ENCODE measurements around the gene JHY. TPM values are rescaled to one million over a fixed set of nuclear protein-coding genes. Genes with fewer than 3 reads are reported as not detected.

The JHY gene
- total RNA-seq, 6 donors from 2014 or later: 5.5 to 20.9 (median 8.8) TPM

DNA sequence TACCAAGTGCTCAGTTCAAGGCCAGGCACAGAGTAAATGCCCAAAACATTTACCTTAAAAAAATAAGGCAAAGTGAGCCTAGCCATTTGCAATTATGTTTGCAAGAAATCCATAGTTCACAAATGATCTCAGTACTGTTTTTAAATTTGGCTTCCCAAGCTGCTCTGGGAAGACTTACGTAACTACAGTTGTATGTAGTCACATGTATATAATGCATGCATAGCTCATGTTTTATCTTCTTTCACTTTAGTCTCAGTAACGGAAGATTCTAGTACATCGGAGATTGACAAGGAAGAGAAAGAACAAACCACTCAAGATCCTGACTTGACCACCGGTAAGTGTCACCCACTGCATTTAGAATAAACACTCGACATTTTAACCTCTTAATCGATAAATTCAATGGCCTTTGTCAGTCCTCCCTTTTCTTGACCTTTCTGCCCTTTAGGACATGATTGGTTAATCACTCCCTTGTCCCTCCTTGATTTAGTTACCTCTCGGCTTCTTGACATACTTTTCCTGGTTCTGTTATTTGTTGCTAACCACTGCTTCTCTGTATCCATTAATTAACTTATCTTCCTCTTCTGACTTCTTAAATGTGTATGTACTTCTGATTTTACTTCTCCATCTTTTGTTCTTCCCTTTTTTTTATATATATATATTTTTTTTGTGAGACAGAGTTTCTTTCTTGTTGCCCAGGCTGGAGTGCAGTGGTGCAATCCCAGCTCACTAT lies 18.0 kb upstream of the JHY start:
- Histone ChIP-seq H3K9me3 (no peaks in the 10 kb centered on the region), H3K36me3 (no peaks in the 10 kb centered on the region), H3K27ac (peak overlapping the region in 1 of 4 donors; percentile 44), H3K4me3 (peak overlapping the region in 2 of 4 donors; percentile 15 to 23), H3K27me3 (no peaks in the 10 kb centered on the region), H3K4me1 (no peaks in the 10 kb centered on the region)
- DNase-seq: no peak
- peak in 1 of 2 donors; percentile 68 for ATAC-seq (ENCODE audit: low FRiP score in 2 of 2)
- whole genome bisulfite sequencing, 2 donors: 36 to 58% methylated on average over 7 of the region's 7 CpGs
- TF ChIP-seq POLR2A (IDR thresholded peaks at IDR 0.05) (no peak), EP300 (IDR thresholded peaks at IDR 0.05) (no peak), POLR2AphosphoS5 (IDR thresholded peaks at IDR 0.05) (no peak)
- TF ChIP-seq, protein P1, sequence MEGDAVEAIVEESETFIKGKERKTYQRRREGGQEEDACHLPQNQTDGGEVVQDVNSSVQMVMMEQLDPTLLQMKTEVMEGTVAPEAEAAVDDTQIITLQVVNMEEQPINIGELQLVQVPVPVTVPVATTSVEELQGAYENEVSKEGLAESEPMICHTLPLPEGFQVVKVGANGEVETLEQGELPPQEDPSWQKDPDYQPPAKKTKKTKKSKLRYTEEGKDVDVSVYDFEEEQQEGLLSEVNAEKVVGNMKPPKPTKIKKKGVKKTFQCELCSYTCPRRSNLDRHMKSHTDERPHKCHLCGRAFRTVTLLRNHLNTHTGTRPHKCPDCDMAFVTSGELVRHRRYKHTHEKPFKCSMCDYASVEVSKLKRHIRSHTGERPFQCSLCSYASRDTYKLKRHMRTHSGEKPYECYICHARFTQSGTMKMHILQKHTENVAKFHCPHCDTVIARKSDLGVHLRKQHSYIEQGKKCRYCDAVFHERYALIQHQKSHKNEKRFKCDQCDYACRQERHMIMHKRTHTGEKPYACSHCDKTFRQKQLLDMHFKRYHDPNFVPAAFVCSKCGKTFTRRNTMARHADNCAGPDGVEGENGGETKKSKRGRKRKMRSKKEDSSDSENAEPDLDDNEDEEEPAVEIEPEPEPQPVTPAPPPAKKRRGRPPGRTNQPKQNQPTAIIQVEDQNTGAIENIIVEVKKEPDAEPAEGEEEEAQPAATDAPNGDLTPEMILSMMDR (IDR thresholded peaks at IDR 0.05): no peak

DNA sequence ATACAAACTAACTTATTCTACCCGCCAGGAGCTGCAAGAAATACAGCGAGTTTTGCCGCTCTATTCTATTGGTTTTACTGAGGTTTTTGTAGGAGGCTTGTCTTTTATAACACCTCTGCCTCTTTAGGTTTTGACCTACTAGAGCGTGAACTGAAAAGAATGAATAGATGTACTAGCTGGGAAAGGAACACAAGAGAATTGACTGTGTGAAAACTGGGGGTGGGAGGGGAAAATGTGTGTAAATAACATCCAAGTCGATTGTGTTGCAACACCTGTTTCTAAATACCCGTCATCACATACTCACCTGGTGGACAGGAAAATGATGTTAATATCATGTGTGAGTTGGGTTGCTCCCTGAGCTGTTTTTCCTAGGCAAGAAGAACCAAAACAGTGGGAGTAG lies 12.9 kb upstream of the JHY start:
- ATAC-seq (ENCODE audit: low FRiP score in 2 of 2) (no peak), DNase-seq (no peak)
- no peak for TF ChIP-seq POLR2AphosphoS5 (IDR thresholded peaks at IDR 0.05)
- TF ChIP-seq POLR2A (IDR thresholded peaks at IDR 0.05): no peak
- TF ChIP-seq, protein P1 (IDR thresholded peaks at IDR 0.05): no peak
- no peak for TF ChIP-seq EP300 (IDR thresholded peaks at IDR 0.05)
- H3K36me3 ChIP-seq: no peaks in the 10 kb centered on the region
- WGBS, 2 donors: 76 to 82% methylated on average over 6 of the region's 6 CpGs
- no peak overlapping the region for H3K4me3 ChIP-seq
- H3K9me3 ChIP-seq: no peaks in the 10 kb centered on the region
- H3K27me3 ChIP-seq: no peaks in the 10 kb centered on the region
- no peaks in the 10 kb centered on the region for H3K4me1 ChIP-seq
- H3K27ac ChIP-seq: no peak overlapping the region

DNA sequence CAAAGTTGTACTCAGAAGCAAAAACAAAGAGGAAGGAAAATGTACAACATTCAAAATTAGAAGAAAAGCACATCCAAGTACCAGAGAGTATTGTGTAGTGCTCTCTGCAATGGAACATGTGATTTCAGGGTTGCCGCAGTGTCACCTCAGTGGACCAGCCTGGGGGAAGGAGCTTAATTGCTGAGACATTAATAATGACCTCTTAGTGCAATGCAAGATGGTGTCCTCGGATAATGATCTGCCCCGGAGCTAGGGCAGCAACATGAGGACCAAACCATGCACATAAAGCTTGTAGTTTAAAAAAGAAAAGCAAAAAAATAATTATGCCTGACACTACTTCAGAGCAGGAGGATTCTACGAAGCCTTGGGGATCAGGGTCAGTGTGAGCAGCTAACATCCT lies 11.3 kb upstream of the JHY start:
- ATAC-seq (ENCODE audit: low FRiP score in 2 of 2): no peak
- Histone ChIP-seq H3K36me3 (no peaks in the 10 kb centered on the region), H3K4me3 (no peak overlapping the region), H3K27ac (no peak overlapping the region), H3K27me3 (no peaks in the 10 kb centered on the region), H3K9me3 (no peaks in the 10 kb centered on the region), H3K4me1 (no peaks in the 10 kb centered on the region)
- no peak for DNase-seq
- TF ChIP-seq, protein P1 (IDR thresholded peaks at IDR 0.05): no peak
- TF ChIP-seq EP300 (IDR thresholded peaks at IDR 0.05) (no peak), POLR2A (IDR thresholded peaks at IDR 0.05) (no peak)
- 87 to 94% methylated on average over 4 of the region's 4 CpGs for WGBS, 2 donors

DNA sequence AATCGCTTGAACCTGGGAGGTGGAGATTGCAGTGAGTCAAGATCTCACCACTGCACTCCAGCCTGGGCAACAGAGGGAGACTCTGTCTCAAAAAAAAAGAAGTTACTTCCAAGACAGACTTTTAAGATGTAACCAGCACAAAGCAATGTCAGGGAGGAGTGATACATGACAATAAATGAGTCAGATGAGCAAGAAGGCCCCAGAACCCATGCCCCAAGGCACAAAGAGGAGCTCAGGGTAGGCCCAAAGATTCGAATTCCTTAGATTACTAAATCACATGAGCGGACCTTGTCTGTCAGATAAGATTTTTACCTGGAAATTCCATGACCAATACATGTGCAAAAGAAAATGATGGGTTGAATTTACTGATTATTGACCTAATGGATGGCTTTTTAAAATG lies 10.5 kb upstream of the JHY start:
- H3K4me1 ChIP-seq: no peaks in the 10 kb centered on the region
- H3K27ac ChIP-seq: no peak overlapping the region
- WGBS, 2 donors: 81 to 88% methylated on average over 3 of the region's 3 CpGs
- ATAC-seq (ENCODE audit: low FRiP score in 2 of 2) (no peak), DNase-seq (no peak)
- no peaks in the 10 kb centered on the region for H3K9me3 ChIP-seq
- H3K4me3 ChIP-seq: no peak overlapping the region
- no peaks in the 10 kb centered on the region for H3K36me3 ChIP-seq
- H3K27me3 ChIP-seq: no peaks in the 10 kb centered on the region
- TF ChIP-seq EP300 (IDR thresholded peaks at IDR 0.05) (no peak), POLR2A (IDR thresholded peaks at IDR 0.05) (no peak), POLR2AphosphoS5 (IDR thresholded peaks at IDR 0.05) (no peak)
- TF ChIP-seq, protein P1 (IDR thresholded peaks at IDR 0.05): no peak

DNA sequence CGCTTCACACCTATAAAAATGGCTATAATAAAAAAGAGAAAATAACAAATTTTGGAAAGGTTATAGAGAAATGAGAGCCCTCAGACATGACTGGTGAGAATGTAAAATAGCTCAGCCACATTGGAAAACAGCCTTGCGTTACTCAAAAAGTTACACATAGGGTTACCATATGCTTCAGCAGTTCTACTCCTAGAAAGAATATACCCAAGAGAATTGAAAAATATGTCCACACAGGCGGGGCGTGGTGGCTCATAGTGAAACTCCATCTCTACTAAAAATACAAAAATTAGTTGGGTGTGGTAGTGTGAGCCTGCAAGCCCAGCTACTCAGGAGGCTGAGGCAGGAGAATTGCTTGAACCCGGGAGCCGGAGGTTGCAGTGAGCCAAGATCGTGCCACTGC lies 7.6 kb upstream of the JHY start:
- no peak overlapping the region for H3K27ac ChIP-seq
- H3K4me1 ChIP-seq: no peaks in the 10 kb centered on the region
- no peak for DNase-seq
- H3K27me3 ChIP-seq: no peaks in the 10 kb centered on the region
- 75 to 96% methylated on average over 7 of the region's 7 CpGs for WGBS, 2 donors
- H3K9me3 ChIP-seq: no peaks in the 10 kb centered on the region
- ATAC-seq (ENCODE audit: low FRiP score in 2 of 2): no peak
- H3K4me3 ChIP-seq: no peak overlapping the region
- no peaks in the 10 kb centered on the region for H3K36me3 ChIP-seq
- TF ChIP-seq, protein P1 (IDR thresholded peaks at IDR 0.05): no peak
- no peak for TF ChIP-seq EP300 (IDR thresholded peaks at IDR 0.05)
- no peak for TF ChIP-seq POLR2A (IDR thresholded peaks at IDR 0.05)
- no peak for TF ChIP-seq POLR2AphosphoS5 (IDR thresholded peaks at IDR 0.05)
